Heart left ventricle (tissue), 16 donors: ENCODE data around the gene BDH1. TPM values are rescaled to one million over a fixed set of nuclear protein-coding genes. Genes with fewer than 3 reads are reported as not detected.

ENCODE experiments used
- ATAC-seq, 4 donors: fragments of 200-7000 bp; cut with Tn5 transposase; one replicate each; pipeline ENCODE4 v1.9.1; 2020 to 2022; ENCODE audit warnings: moderate library complexity in 4 of 4, mild to moderate bottlenecking in 3 of 4, moderate number of reproducible peaks in 1 of 4
- DNase-seq, 5 donors: peaks; one replicate each; pipeline ENCODE4 v3.0.0-alpha.2; 2020
- H3K27ac ChIP-seq, 12 donors: fragments of 200-600 bp; sonication (generic) in 4 of 12; one replicate each; pipeline versions ENCODE4 v1.5.0 to v1.8.0; 2016 to 2022; ENCODE audit warnings: mild to moderate bottlenecking in 2 of 12
- H3K27me3 ChIP-seq, 9 donors: fragments of 200-600 bp; sonication (generic) in 2 of 9; one replicate each; pipeline versions ENCODE4 v1.5.1 to v1.8.0; 2016 to 2022; ENCODE audit warnings: mild to moderate bottlenecking in 3 of 9
- H3K36me3 ChIP-seq, 9 donors: fragments of 200-600 bp; sonication (generic) in 2 of 9; one replicate each; pipeline versions ENCODE4 v1.5.0 to v1.8.0; 2018 to 2022; ENCODE audit warnings: mild to moderate bottlenecking in 2 of 9
- H3K4me1 ChIP-seq, 12 donors: fragments of 200-600 bp; sonication (generic) in 4 of 12; one replicate each; pipeline versions ENCODE4 v1.5.0 to v1.8.0; 2016 to 2022; ENCODE audit warnings: mild to moderate bottlenecking in 3 of 12
- H3K4me3 ChIP-seq, 12 donors: fragments of 200-600 bp; sonication (generic) in 4 of 12; one replicate each; pipeline versions ENCODE4 v1.5.0 to v1.8.0; 2017 to 2022; ENCODE audit warnings: mild to moderate bottlenecking in 9 of 12, moderate library complexity in 4 of 12
- H3K9me3 ChIP-seq, 12 donors: fragments of 200-600 bp; sonication (generic) in 4 of 12; one replicate each; pipeline versions ENCODE4 v1.5.0 to v1.8.0; 2016 to 2022; ENCODE audit warnings: mild to moderate bottlenecking in 1 of 12
- CTCF ChIP-seq, 12 donors: fragments of 200-600 bp; sonication (generic) in 4 of 12; IDR thresholded peaks; one replicate each; pipeline versions ENCODE4 v1.5.0 to v1.8.0; 2018 to 2022; ENCODE audit warnings: antibody characterized with exemption in 12 of 12, mild to moderate bottlenecking in 5 of 12
- POLR2A ChIP-seq, 2 donors: fragments of 450-650 bp; IDR thresholded peaks; one replicate each; pipeline ENCODE4 v1.6.1; 2017; ENCODE audit warnings: antibody characterized with exemption in 2 of 2, mild to moderate bottlenecking in 2 of 2, moderate library complexity in 2 of 2
- WGBS, 4 donors: extraction: QIAGEN DNeasy Blood & Tissue Kit in 2 of 4; methylation state at CpG; one replicate each; pipeline versions ENCODE4 v1.1.5 to v1.1.7; 2013 to 2018; 5-methylcytosine and 5-hydroxymethylcytosine counted together
- intact Hi-C, 10 donors: fragments of 100-400 bp; cut with DNase I; formaldehyde crosslinking; loops; one replicate each; pipeline versions ENCODE4 v1.11.1 to v1.14.2; 2022
- polyA plus RNA-seq, 2 donors: library from polyadenylated mRNA; stranded (reverse); fragments of 200-250 nt; gene quantifications; one replicate each; pipeline ENCODE4 v1.2.3, GENCODE V29; 2013
- total RNA-seq, 9 donors: library from RNA; depleted of rRNA in 2 of 9; stranded (reverse); fragments of >200 nt in 2 of 9; fragmentation: NEBNext Ultra II Directional in 3 of 9; extraction: Animal tissue kit (Norgen Biotek cat#: 25700) in 3 of 9; gene quantifications; one replicate each; pipeline versions ENCODE4 v1.1.0 to v1.2.4, GENCODE V29; 2016 to 2023
- donor health status: ischemic (EF 13 %, LVEDD 7.1; RV severe dilation, severe dysfunction).
- donor health status: healthy with polysubstance abuse.
- donor health status: DM: no; HTN: yes; CAD: no.
- donor health status: DM: no; HTN: no; CAD: no.
- donor health status: ischemic (EF 25% LVEDD 6.9; RV normal size, moderate dysfunction).
- donor health status: ischemic (EF 25% LVEDD 5.7; RV mildly dilated, moderate dysfunction).
- donor health status: healthy.
- donor health status: DM: yes; HTN: yes; CAD: no.
- donor health status: ischemic (EF 35%, LVEDD 5.7; RV mildly dilated, moderate dysfunction).
- donor health status: nonischemic (EF 11% LVEDD 7.7; RV severe dilation, severe dysfunction).
- donor health status: DM: yes; HTN: yes; CAD: no.
- donor health status: PGD.
- donor health status: ischemic (EF 29% LVEDD 5.4; RV normal size, mild dysfunction).
- donor health status: nonischemic (EF 23%, LVEDD 6.1; RV moderate dilation, normal function).

BDH1 gene
- total and polyA plus RNA-seq, 11 donors = 19.5 to 114 (median 72.3) TPM

DNA sequence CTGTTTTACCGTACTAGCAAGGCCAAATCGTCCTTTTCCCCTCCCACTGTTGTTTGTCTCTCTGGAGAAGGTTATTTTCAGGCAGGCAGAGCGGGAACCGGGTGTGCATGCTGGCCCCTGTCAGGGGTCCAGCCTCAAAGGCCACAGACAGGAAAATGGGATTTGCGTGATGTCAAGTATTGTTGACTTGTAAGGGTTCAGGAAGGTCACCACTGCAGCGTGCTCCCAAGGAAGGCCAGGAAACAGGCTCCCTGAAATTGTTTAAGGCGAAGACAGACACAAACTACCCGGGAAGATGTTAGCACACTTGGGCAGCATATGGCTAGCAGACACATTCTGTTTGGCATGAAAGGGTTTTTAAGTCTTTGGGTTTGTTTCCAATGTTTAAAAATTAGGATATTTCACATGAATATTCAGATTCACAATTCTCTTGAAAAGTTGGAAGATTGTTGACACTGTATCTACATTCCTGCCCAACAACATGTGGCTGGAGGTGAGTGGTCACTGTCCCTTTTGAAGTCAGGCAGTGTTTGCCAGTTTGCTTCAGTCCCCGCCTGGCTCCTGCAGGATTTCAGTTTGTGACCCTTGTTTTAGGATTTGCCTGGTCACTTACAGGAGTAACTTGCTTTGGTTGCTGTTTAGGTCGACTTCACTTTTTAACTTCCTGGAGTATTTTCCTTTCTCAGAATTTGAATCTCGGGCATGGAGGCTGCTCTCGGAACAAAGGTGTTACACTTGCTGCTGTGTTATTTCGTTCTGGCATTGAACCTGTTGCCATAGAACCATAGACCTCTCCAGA, 90.4 kb downstream of the BDH1 start:
- WGBS, 4 donors = 58 to 77% (median 67%) methylated on average over 13 of the region's 13 CpGs
- no peak overlapping the region for H3K4me3 ChIP-seq
- no peak for ATAC-seq
- no peak for TF ChIP-seq POLR2A (IDR thresholded peaks at IDR 0.05)
- TF ChIP-seq CTCF (IDR thresholded peaks at IDR 0.05) = no peak
- H3K27me3 ChIP-seq = peaks cover 0 to 4% (median 0%) of the 10 kb centered on the region in 9 donors
- intact Hi-C loops = no loop called here
- no peak overlapping the region for H3K27ac ChIP-seq
- no peak for DNase-seq
- H3K9me3 ChIP-seq = no peaks in the 10 kb centered on the region
- peaks cover 0 to 14% (median 3%) of the 10 kb centered on the region in 12 donors for H3K4me1 ChIP-seq
- no peaks in the 10 kb centered on the region for H3K36me3 ChIP-seq

- H3K4me3 ChIP-seq = no peak overlapping the region
- DNase-seq (no peak), ATAC-seq (no peak)
- peaks cover 0 to 14% (median 3%) of the 10 kb centered on the region in 12 donors for H3K4me1 ChIP-seq
- H3K36me3 ChIP-seq = no peaks in the 10 kb centered on the region
- intact Hi-C loops = no loop called here
- no peak overlapping the region for H3K27ac ChIP-seq
- TF ChIP-seq CTCF (IDR thresholded peaks at IDR 0.05) (no peak), POLR2A (IDR thresholded peaks at IDR 0.05) (no peak)
- H3K27me3 ChIP-seq = peaks cover 0 to 4% (median 0%) of the 10 kb centered on the region in 9 donors
- no peaks in the 10 kb centered on the region for H3K9me3 ChIP-seq
- WGBS, 4 donors = 87 to 91% (median 88%) methylated on average over 9 of the region's 9 CpGs
Measured at GRCh38 chr3:197464794-197465193, 91.0 kb downstream of the BDH1 start.

DNA sequence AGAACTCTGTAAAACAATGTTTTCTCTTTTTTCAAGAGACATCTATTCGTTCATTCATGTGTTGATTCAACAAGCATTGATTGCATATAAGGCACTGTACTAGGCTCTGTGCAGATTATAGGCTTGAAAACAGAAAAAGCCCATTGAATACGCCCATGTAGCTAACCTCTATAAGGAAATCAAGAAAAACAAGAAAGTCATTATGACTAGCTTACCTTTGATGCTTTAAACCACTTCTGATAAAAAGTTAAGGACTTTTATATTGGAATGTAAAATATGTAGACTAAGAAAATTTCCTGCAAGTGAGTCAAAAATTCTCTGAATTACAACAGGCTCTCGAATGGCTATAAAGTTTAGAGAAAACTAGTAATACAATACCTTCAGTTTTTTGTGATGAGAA, 92.5 kb downstream of the BDH1 start:
- Histone ChIP-seq H3K4me1 (peaks cover 0 to 14% (median 3%) of the 10 kb centered on the region in 12 donors), H3K4me3 (no peak overlapping the region), H3K27ac (no peak overlapping the region), H3K27me3 (no peaks in the 10 kb centered on the region), H3K9me3 (no peaks in the 10 kb centered on the region), H3K36me3 (no peaks in the 10 kb centered on the region)
- no peak for TF ChIP-seq CTCF (IDR thresholded peaks at IDR 0.05)
- TF ChIP-seq POLR2A (IDR thresholded peaks at IDR 0.05) = no peak
- ATAC-seq (no peak), DNase-seq (no peak)
- intact Hi-C loops = no loop called here
- 80 to 88% (median 86%) methylated on average over 3 of the region's 3 CpGs for WGBS, 4 donors

- TF ChIP-seq CTCF (IDR thresholded peaks at IDR 0.05) = no peak
- no peak for TF ChIP-seq POLR2A (IDR thresholded peaks at IDR 0.05)
- H3K9me3 ChIP-seq = no peaks in the 10 kb centered on the region
- peaks cover 0 to 14% (median 3%) of the 10 kb centered on the region in 12 donors for H3K4me1 ChIP-seq
- intact Hi-C loops = no loop called here
- WGBS, 4 donors = 83 to 91% (median 88%) methylated on average over 7 of the region's 7 CpGs
- H3K27me3 ChIP-seq = no peaks in the 10 kb centered on the region
- ATAC-seq = no peak
- no peaks in the 10 kb centered on the region for H3K36me3 ChIP-seq
- no peak overlapping the region for H3K27ac ChIP-seq
- no peak for DNase-seq
- no peak overlapping the region for H3K4me3 ChIP-seq
Measured at GRCh38 chr3:197462808-197463207, 93.0 kb downstream of the BDH1 start.
